Omental fat pad (tissue), 4 donors: ENCODE data around the gene LGR6. TPM values are rescaled to one million over a fixed set of nuclear protein-coding genes. Genes with fewer than 3 reads are reported as not detected.
A peak's percentile ranks its signal among the peaks of the same experiment; 100 is the strongest.

ENCODE experiments used
- ATAC-seq: fragments of 150-250 bp; one replicate; pipeline ENCODE4 v1.9.1; 2016; ENCODE audit warnings: mild to moderate bottlenecking, moderate library complexity; ENCODE audit not compliant: low FRiP score
- DNase-seq: peaks from one replicate; pipeline ENCODE4 v3.0.0-alpha.2; 2019; ENCODE audit warnings: low spot score
- total RNA-seq, 4 donors: library from RNA; depleted of rRNA; stranded (reverse); fragments of >200 nt; gene quantifications; one replicate each; pipeline ENCODE4 v1.1.0, GENCODE V29; 2016
- TF ChIP-seq, protein P1 (sequence below), 3 donors: fragments of 450-650 bp; IDR thresholded peaks; one replicate each; pipeline ENCODE4 v1.5.1; 2016 to 2017; ENCODE audit warnings: antibody characterized with exemption in 3 of 3, mild to moderate bottlenecking in 3 of 3, moderate library complexity in 2 of 3

Gene LGR6
- total RNA-seq, 4 donors from 2014 or later, result 0.28 to 0.32 TPM; not detected in 2

DNA sequence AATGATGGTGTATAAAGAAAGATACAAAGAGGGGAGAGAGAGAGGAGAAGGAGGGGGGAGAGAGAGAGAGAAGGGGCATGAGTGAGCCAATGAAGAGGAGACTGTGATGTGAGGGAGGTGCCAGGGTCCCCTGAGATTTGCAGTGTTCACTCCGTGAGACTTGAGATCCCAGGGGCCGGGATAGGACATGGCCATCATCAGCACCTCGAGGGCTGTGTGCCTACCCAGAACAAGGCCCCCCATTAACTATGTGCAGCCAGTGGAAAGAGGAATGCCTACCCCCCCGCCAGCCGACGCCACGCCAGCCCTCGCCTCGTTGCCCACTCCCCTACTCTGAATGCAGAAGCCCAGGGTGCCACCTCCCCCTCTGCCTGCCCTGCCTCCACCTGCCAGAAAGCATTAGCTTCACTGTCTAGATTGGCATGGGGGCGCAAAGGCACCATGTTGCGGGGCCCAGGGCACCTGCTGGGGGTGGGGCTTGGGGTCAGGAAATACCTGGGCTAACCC lies 14.8 kb downstream of the LGR6 start:
- DNase-seq (no peak), ATAC-seq (no peak)
- TF ChIP-seq, protein P1, sequence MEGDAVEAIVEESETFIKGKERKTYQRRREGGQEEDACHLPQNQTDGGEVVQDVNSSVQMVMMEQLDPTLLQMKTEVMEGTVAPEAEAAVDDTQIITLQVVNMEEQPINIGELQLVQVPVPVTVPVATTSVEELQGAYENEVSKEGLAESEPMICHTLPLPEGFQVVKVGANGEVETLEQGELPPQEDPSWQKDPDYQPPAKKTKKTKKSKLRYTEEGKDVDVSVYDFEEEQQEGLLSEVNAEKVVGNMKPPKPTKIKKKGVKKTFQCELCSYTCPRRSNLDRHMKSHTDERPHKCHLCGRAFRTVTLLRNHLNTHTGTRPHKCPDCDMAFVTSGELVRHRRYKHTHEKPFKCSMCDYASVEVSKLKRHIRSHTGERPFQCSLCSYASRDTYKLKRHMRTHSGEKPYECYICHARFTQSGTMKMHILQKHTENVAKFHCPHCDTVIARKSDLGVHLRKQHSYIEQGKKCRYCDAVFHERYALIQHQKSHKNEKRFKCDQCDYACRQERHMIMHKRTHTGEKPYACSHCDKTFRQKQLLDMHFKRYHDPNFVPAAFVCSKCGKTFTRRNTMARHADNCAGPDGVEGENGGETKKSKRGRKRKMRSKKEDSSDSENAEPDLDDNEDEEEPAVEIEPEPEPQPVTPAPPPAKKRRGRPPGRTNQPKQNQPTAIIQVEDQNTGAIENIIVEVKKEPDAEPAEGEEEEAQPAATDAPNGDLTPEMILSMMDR (IDR thresholded peaks at IDR 0.05), result no peak

DNA sequence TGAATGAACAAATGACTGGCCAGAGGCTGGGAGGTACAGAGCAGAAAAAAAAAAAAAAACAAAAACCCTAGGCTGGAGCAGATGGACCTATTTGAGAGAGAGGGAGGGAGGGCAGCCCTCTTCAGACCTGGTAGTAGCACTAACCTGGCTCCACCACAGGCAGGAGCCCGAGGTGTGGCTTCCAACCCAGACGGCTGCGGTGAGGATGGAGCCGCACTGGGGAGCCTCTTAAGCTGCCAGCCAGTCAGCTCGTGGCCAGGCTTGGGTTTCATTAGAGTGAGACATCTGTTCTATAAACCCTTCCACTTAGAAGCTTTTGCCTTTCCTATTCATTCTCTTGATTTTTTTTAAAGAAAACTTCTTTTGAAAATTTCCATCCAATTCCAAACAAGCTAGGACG lies 16.8 kb downstream of the LGR6 start:
- TF ChIP-seq, protein P1 (IDR thresholded peaks at IDR 0.05), result no peak
- DNase-seq (no peak), ATAC-seq (no peak)

DNA sequence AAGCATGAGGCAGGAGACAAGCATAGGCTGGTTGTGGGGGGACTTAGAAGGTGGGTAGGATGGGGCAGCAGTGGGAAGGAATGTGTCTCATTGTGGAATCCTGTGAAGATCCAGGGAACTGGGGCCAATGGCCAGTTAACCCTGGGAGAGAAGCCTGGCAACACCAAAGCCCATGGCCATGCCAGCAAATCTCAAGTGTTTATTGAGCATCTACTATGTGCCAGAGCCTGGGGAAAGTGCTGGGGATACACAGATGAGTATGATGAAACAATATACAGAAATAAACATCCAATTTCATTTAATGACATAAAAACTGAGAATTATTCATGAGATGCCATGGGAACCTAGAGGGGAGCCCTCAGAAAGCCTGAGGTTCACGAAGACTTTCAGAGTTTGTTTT lies 17.4 kb downstream of the LGR6 start:
- DNase-seq, result no peak
- TF ChIP-seq, protein P1 (IDR thresholded peaks at IDR 0.05), result no peak
- ATAC-seq, result no peak

DNA sequence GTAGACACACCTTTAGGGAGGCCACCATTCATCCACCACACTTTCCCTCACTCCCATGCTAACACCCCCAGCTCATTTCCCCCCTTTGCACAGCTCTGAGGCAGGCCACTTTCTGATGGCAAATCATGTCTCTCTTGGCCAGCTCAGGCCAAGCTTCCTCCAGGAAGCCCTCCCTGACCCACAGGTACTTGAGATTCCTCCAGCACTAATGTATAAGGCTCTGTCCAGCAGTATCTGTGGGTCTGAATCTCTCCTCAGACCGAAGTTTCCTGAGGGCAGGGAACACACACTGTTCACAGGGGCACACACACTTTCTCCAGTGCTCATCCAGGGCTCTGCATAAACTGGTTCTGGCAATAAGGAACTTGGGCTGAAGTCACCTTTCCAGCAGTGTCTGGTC lies 19.2 kb downstream of the LGR6 start:
- ATAC-seq, result no peak
- TF ChIP-seq, protein P1 (IDR thresholded peaks at IDR 0.05), result no peak
- no peak for DNase-seq

DNA sequence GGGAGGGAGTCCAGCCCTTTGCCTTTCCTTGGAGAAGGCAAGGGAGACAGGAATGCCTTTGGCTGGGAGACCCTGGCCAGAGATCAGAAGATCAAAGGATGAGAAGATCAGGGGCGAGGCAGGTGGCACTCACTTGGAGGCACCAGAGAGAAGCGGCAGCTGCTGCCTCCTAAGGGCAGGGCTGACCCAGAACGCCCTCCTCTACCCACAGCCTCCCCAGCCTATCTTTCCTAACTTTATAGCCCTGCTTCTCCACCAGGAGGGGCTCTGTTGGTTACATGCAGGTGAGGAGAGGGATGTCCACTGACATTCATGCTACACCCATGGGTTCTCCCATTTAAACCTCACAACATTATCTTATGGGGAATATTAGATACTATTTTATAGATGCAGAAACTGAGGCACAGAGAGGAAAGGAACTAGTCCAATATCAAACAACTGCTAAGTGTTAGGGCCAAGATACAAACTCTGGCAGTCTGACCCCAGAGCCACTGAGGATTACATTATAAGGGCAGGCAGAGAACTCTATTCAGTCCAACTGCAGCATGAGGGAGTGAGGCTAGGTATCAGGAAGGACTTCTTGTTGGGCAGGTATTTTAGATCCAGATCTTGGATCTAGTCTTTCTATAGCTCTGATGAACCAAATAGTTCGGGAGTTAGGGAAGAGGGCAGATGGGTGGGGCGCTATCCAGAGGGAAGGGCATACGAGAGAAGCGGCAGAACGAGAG lies 19.9 kb downstream of the LGR6 start:
- peak; percentile 31 for ATAC-seq
- no peak for DNase-seq
- TF ChIP-seq, protein P1 (IDR thresholded peaks at IDR 0.05), result no peak

DNA sequence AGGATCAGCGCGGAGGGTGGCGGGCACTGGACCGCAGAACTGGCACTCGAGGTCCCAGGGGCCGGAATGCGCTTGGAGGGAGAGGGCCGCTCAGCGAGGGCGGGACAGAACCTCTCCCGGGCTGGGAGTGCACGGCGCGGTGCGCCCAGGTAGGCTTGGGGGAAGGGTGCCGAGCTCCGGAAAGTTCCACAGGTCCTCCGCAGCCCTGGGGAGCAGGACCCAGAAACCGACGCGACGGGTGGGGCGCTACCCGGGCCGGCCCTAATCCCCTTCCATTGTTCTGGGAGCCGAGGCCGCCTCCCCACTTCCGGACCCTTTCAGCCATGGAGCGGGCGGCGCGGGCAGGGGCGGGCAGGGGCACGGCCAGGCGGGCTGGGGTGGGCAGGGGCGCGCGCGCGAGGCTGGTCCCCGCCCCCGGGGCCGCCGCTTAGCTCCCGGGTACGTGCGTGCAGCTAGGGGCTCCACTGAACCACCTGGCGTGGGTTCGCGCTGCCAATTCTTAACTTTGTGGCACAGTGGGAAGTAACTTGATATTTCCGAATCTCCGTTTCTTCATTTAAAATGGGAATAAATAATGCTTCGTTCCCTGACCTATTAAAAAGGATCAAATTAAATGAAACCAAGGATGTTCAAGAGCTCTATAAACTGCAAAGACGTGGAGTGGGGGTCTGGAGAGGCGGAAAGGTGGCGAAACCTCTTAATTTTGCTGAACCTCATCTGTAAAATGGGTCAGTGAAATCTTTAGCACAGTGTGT lies 20.7 kb downstream of the LGR6 start:
- ATAC-seq (peak; percentile 24), DNase-seq (no peak)
- TF ChIP-seq, protein P1 (IDR thresholded peaks at IDR 0.05), result no peak
